Endothelial cell of umbilical vein (primary cell): ENCODE measurements around the gene SWAP70. TPM values are rescaled to one million over a fixed set of nuclear protein-coding genes. Genes with fewer than 3 reads are reported as not detected.

Experiments
- BruUV-seq: library from RNA; stranded (reverse); fragments of 400-500 nt; replicated peaks from 2 replicates; lab custom pipeline; 2021; lab: Mats Ljungman, UMichigan
- CTCF ChIA-PET: fragments of 300-600, 350-600 bp; sonication (Branson Sonifier 250); formaldehyde crosslinking; loops from one replicate; lab custom pipeline; 2021; ENCODE audit warnings: antibody characterized with exemption, inconsistent platforms; lab: Charles Lee
- POLR2A ChIA-PET: fragments of 300-600, 350-600 bp; sonication (Branson Sonifier 250); formaldehyde crosslinking; loops from one replicate; lab custom pipeline; 2021; ENCODE audit warnings: antibody characterized with exemption, inconsistent platforms; lab: Charles Lee
- DNase-seq: peaks from one replicate; pipeline ENCODE4 v3.0.0-alpha.2; 2011; ENCODE audit warnings: low read depth, low spot score
- FAIRE-seq: peaks from 2 replicates; lab custom pipeline; 2011; peaks lifted over from hg19 to GRCh38; lab: Jason Lieb, UNC
- H2AFZ ChIP-seq: 2 replicates; pipeline ENCODE4 v1.6.0; 2012; ENCODE audit warnings: low read depth, low read length, control low read depth, inconsistent platforms
- H3K27ac ChIP-seq: 2 replicates; pipeline ENCODE4 v1.5.1; 2011; ENCODE audit warnings: low read depth, mild to moderate bottlenecking, control low read depth, low read length, moderate library complexity; ENCODE audit not compliant: insufficient read depth
- H3K27me3 ChIP-seq, 2 experiments: 2 replicates each; pipeline versions ENCODE4 v1.6.0 to v1.6.1; 2011; ENCODE audit warnings: low read length in 2 of 2, mixed read lengths in 1 of 2; ENCODE audit not compliant: control insufficient read depth in 2 of 2, insufficient read depth in 2 of 2
- H3K36me3 ChIP-seq, 2 experiments: 2 replicates in 1 of 2; 3 replicates in 1 of 2; pipeline ENCODE4 v1.5.1; 2011; ENCODE audit warnings: low read length in 2 of 2, mild to moderate bottlenecking in 1 of 2, moderate library complexity in 1 of 2; ENCODE audit not compliant: control insufficient read depth in 2 of 2, insufficient read depth in 2 of 2; ENCODE audit errors: extremely low read depth in 1 of 2
- H3K4me1 ChIP-seq: 3 replicates; pipeline ENCODE4 v1.5.1; 2011; ENCODE audit warnings: mild to moderate bottlenecking, low read length; ENCODE audit not compliant: control insufficient read depth, insufficient read depth; ENCODE audit errors: extremely low read depth
- H3K4me2 ChIP-seq: 2 replicates; pipeline ENCODE4 v1.6.1; 2011; ENCODE audit warnings: low read length, control low read depth, mixed read lengths; ENCODE audit not compliant: insufficient read depth
- H3K4me3 ChIP-seq, 3 experiments: fragments of 200-600 bp in 1 of 3; sonication (generic), shearing (Covaris generic) in 1 of 3; replicated peaks in 1 of 3; 2 replicates each; pipeline ENCODE4 v1.5.1; 2011 to 2016; ENCODE audit warnings: control low read depth in 3 of 3, low read length in 3 of 3, mild to moderate bottlenecking in 2 of 3, inconsistent platforms in 1 of 3, low read depth in 1 of 3, moderate library complexity in 1 of 3; ENCODE audit not compliant: insufficient read depth in 1 of 3
- H3K79me2 ChIP-seq: 2 replicates; pipeline ENCODE4 v1.6.0; 2012; ENCODE audit warnings: low read length, inconsistent platforms; ENCODE audit not compliant: control insufficient read depth, insufficient read depth
- H3K9ac ChIP-seq: replicated peaks from 2 replicates; pipeline ENCODE3; 2011; ENCODE audit warnings: low read length, control low read depth; ENCODE audit not compliant: insufficient read depth; ENCODE audit errors: extremely low read depth
- H3K9me1 ChIP-seq: replicated peaks from 3 replicates; pipeline ENCODE4 v1.6.0; 2011; ENCODE audit warnings: mild to moderate bottlenecking, low read length; ENCODE audit not compliant: control insufficient read depth, insufficient read depth; ENCODE audit errors: extremely low read depth
- H3K9me3 ChIP-seq: replicated peaks from 2 replicates; pipeline ENCODE4 v1.5.1; 2012; ENCODE audit warnings: low read length, inconsistent platforms; ENCODE audit not compliant: control insufficient read depth, insufficient read depth
- H4K20me1 ChIP-seq: replicated peaks from 2 replicates; pipeline ENCODE3; 2011; ENCODE audit warnings: mild to moderate bottlenecking, low read length; ENCODE audit not compliant: control insufficient read depth, insufficient read depth; ENCODE audit errors: extremely low read depth
- EZH2 ChIP-seq: IDR thresholded peaks from 2 replicates; pipeline ENCODE4 v1.6.1; 2012; ENCODE audit warnings: borderline replicate concordance, low read depth, mild to moderate bottlenecking, moderate library complexity, low read length, inconsistent platforms; ENCODE audit not compliant: severe bottlenecking
- FOS ChIP-seq: IDR thresholded peaks from 2 replicates; pipeline ENCODE4 v1.6.1; 2011; ENCODE audit warnings: mild to moderate bottlenecking, low read length, moderate library complexity, borderline replicate concordance; ENCODE audit not compliant: insufficient read depth
- GATA2 ChIP-seq: IDR thresholded peaks from 2 replicates; pipeline ENCODE4 v1.7.0; 2011; ENCODE audit warnings: low read depth, mild to moderate bottlenecking, moderate library complexity, mixed read lengths, low read length; ENCODE audit not compliant: insufficient read length, insufficient read depth
- JUN ChIP-seq: IDR thresholded peaks from 2 replicates; pipeline ENCODE4 v1.6.1; 2011; ENCODE audit warnings: borderline replicate concordance, low read depth; ENCODE audit not compliant: insufficient read length, insufficient read depth
- MYC ChIP-seq: IDR thresholded peaks from one replicate; pipeline ENCODE4 v1.6.1; 2011; ENCODE audit warnings: mild to moderate bottlenecking, low read depth, low read length
- POLR2A ChIP-seq: IDR thresholded peaks from 2 replicates; pipeline ENCODE4 v1.6.1; 2012; ENCODE audit warnings: low read depth, mild to moderate bottlenecking, control low read depth, low read length
- POLR2AphosphoS5 ChIP-seq: IDR thresholded peaks from 2 replicates; pipeline ENCODE4 v1.6.1; 2012; ENCODE audit warnings: low read depth, mild to moderate bottlenecking, control low read depth, low read length, moderate library complexity; ENCODE audit not compliant: insufficient read depth
- dilution Hi-C: fragments of 300-500 bp; cut with MboI; formaldehyde crosslinking; loops from one replicate; pipeline ENCODE4 v1.15.0; 2019; ENCODE audit warnings: low sequenced_read_pairs; ENCODE audit not compliant: extremely low pct_ligation_motif_present
- intact Hi-C: fragments of 100-400 bp; cut with micrococcal nuclease; formaldehyde crosslinking; loops from one replicate; pipeline ENCODE4 v1.10.0; 2022
- polyA plus RNA-seq, 4 experiments: library from polyadenylated mRNA; depleted of rRNA in 3 of 4; stranded (reverse) in 3 of 4; unstranded in 1 of 4; fragments of >200 nt; gene quantifications; 2 replicates each; pipeline versions ENCODE4 v1.2.1 to v1.2.3, GENCODE V29; 2011 to 2012; ENCODE audit warnings: missing spikeins in 1 of 4
- total RNA-seq: library from RNA; stranded (reverse); gene quantifications from 2 replicates; pipeline ENCODE4 v1.2.3, GENCODE V29; 2021
- TF ChIP-seq, protein P1 (sequence below): IDR thresholded peaks from 2 replicates; pipeline ENCODE4 v1.6.1; 2011; ENCODE audit not compliant: insufficient read depth, insufficient read length
- TF ChIP-seq, protein P2 (sequence below), 2 donors: IDR thresholded peaks; 1 replicate in 1 of 2; 2 replicates in 1 of 2; pipeline ENCODE4 v1.5.1; 2011; ENCODE audit warnings: low read length in 2 of 2, mild to moderate bottlenecking in 2 of 2, moderate library complexity in 2 of 2, control low read depth in 1 of 2, inconsistent platforms in 1 of 2, low read depth in 1 of 2; ENCODE audit not compliant: insufficient read depth in 1 of 2; ENCODE audit errors: extremely low read depth in 1 of 2

SWAP70 gene
- total and polyA plus RNA-seq, 2 donors (not counting 3 experiments of a cell fraction or from before 2014, with no cell fraction given): 52.5 to 165 TPM

DNA sequence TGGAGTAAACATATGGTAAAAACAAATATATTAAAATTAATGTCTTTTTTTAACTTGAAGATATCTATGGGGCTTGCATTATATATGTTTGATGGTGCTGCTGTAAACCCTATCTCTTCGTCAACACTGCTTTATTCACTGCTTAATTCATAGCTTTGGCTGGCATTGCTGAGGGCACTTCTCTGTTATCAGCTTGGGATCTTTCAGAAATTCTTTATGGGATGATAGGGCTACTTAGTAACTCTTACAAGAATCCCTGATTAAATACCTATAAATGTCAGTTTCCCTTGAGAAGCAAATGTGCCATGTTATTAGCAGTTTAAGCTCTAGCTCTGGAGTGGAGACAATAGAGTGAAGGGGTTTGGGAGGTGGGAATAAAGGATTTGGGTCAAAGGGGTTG, 112.3 kb downstream of the SWAP70 start:
- dilution Hi-C loops (no loop called here), intact Hi-C loops (loop anchor here (5.0 kb wide), 1 partner anchor 51 kb away; no protein-coding TSS in a partner anchor)
- no TSS peak for BruUV-seq
- CTCF ChIA-PET: interaction anchor here (2.0 kb wide), 1 partner anchor 25 kb away, joined by 5 read pairs; no protein-coding TSS in a partner anchor
- Histone ChIP-seq H3K27ac (no peak overlapping the region), H3K79me2 (no peaks in the 10 kb centered on the region), H2AFZ (no peak overlapping the region), H4K20me1 (no peaks in the 10 kb centered on the region), H3K9ac (no peak overlapping the region), H3K4me3 (no peak overlapping the region), H3K9me3 (no peaks in the 10 kb centered on the region), H3K9me1 (no peaks in the 10 kb centered on the region), H3K36me3 (peaks cover 0 to 5% of the 10 kb centered on the region in 2 experiments), H3K27me3 (no peaks in the 10 kb centered on the region), H3K4me1 (peaks cover 6% of the 10 kb centered on the region), H3K4me2 (no peak overlapping the region)
- no peak for FAIRE-seq
- no peak for DNase-seq
- TF ChIP-seq EZH2 (no peak), POLR2AphosphoS5 (no peak), JUN (no peak), MYC (no peak)
- TF ChIP-seq, protein P1, sequence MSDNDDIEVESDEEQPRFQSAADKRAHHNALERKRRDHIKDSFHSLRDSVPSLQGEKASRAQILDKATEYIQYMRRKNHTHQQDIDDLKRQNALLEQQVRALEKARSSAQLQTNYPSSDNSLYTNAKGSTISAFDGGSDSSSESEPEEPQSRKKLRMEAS: no peak
- POLR2A ChIA-PET: no interaction called here

DNA sequence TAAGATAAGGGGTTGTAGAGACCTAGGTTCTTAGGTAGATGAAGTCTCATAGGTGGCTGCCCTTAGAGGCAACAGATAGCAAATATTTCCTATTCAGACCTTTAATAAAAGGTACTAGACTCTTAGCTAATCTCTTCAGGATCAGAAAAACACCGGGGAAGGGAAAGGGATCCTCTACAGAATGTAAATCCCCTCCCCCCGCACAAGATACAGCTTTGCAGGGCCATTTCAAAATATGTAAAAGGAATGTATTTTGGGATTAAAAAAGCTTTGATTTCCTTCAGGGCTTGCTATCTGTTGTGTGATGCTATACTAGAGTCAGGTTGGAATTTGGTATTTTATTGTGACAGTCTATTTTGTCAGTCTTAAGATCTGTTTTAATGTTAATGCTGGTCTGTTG, 113.2 kb downstream of the SWAP70 start:
- DNase-seq: no peak
- CTCF ChIA-PET: interaction anchor here (0.9 to 2.0 kb wide), 2 partner anchors 12 to 24 kb away, joined by 3 to 5 read pairs; no protein-coding TSS in a partner anchor

More for the DNA sequence above, 113.2 kb downstream of the SWAP70 start:
- no peaks in the 10 kb centered on the region for H3K9me3 ChIP-seq
- no TSS peak for BruUV-seq
- H4K20me1 ChIP-seq: no peaks in the 10 kb centered on the region
- H3K9ac ChIP-seq: no peak overlapping the region
- no peak overlapping the region for H3K4me2 ChIP-seq
- H3K4me1 ChIP-seq: peaks cover 6% of the 10 kb centered on the region
- H3K27ac ChIP-seq: no peak overlapping the region
- TF ChIP-seq POLR2AphosphoS5 (no peak), POLR2A (no peak), JUN (no peak), EZH2 (no peak), MYC (no peak), FOS (no peak), GATA2 (no peak)
- TF ChIP-seq, protein P2, sequence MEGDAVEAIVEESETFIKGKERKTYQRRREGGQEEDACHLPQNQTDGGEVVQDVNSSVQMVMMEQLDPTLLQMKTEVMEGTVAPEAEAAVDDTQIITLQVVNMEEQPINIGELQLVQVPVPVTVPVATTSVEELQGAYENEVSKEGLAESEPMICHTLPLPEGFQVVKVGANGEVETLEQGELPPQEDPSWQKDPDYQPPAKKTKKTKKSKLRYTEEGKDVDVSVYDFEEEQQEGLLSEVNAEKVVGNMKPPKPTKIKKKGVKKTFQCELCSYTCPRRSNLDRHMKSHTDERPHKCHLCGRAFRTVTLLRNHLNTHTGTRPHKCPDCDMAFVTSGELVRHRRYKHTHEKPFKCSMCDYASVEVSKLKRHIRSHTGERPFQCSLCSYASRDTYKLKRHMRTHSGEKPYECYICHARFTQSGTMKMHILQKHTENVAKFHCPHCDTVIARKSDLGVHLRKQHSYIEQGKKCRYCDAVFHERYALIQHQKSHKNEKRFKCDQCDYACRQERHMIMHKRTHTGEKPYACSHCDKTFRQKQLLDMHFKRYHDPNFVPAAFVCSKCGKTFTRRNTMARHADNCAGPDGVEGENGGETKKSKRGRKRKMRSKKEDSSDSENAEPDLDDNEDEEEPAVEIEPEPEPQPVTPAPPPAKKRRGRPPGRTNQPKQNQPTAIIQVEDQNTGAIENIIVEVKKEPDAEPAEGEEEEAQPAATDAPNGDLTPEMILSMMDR (IDR thresholded peaks at IDR 0.05; ENCODE audit: extremely low read depth in 1 of 2, insufficient read depth in 1 of 2, low read depth in 1 of 2, low read length in 2 of 2): no peak
- TF ChIP-seq, protein P1: no peak
- H3K79me2 ChIP-seq: no peaks in the 10 kb centered on the region
- H2AFZ ChIP-seq: no peak overlapping the region
- dilution Hi-C loops (no loop called here), intact Hi-C loops (loop anchor here (5.0 kb wide), 1 partner anchor 50 kb away; no protein-coding TSS in a partner anchor)
- H3K9me1 ChIP-seq: no peaks in the 10 kb centered on the region
- no peak for FAIRE-seq
- H3K4me3 ChIP-seq: no peak overlapping the region
- no peaks in the 10 kb centered on the region for H3K27me3 ChIP-seq
- POLR2A ChIA-PET: no interaction called here
- H3K36me3 ChIP-seq: peaks cover 0 to 5% of the 10 kb centered on the region in 2 experiments
